Activated naive CD8-positive, alpha-beta T cell treated with anti-CD3 and anti-CD28 coated beads, Interleukin-2, amount 50 U/mL, for 16 hours (primary cell): ENCODE data around the gene GAL3ST2.
"Not testable (repeated sequence)": the region's sequence is repeated elsewhere in the genome, so short reads cannot be mapped to it uniquely, and the experiment has no call there.

Experiments used
- DNase-seq: peaks from one replicate; pipeline ENCODE4 v3.0.0-alpha.2; 2020; ENCODE audit warnings: low read depth, low spot score

GAL3ST2 gene

DNA sequence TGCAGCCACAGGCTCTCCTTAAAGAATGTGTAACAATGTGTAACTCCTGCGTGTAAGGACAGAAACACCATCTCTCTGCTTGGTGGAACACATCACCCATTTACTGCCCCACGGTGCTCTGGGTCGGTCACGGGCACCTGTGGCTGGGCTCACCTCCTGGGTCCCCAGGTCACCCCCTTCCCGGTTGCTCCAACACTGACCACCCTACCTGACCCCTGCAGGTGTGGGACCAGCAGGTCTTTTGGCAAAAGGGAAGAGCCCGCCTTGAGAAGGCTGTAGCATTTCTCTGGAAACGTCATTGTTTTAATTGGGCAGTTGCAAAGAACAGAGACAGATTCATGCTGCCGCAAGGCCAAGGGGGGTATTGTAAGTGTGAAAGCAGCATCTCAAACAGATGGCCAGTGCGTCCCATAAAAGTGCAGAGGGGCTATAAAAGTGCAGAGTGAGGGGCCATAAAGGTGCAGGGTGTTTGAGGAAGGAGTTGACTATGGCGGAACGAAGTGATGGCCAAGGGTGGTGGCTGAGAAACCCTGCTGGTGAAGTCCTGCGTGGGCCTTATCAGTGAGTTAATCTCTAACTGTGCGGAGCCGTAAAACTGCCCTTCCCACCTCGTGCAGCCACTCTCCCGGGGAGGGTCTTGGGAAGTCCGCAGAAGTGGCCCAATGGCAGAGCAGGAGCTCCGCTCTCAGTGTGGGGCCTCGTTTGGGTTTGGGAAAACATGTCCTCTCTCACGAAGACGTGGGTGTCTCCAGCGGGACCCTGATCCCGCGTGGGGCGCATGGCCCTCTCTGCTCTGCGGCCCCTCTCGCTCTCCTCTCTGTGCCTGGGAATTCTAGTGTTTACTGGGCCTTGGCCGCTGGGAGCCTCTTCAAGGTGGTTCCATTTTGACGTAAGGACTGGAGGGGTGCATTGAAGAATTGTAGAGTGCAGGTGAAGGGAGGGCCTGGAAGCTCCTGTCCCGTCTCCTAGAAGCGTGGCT, 18.7 kb downstream of the GAL3ST2 start:
- no peak for DNase-seq

DNA sequence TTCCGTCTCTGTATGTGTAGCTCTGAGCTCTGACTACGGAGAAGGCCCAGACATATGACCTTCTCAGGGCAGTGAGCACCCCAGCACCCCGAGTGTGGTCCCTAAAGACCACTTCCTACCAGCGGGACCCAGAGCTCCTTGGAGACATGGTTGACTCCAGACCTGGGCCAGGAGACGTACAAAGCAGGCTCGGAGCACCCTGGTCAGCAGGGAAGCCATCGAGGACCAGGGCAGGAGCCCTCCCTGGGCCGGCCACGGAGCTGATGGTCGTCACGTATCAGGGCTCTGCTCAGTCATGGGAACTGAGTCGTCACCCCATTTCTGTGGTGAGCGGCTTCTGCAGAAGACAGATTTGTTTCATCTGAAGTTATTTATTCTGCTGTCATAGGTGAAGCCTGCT, 19.6 kb downstream of the GAL3ST2 start:
- no peak for DNase-seq

DNA sequence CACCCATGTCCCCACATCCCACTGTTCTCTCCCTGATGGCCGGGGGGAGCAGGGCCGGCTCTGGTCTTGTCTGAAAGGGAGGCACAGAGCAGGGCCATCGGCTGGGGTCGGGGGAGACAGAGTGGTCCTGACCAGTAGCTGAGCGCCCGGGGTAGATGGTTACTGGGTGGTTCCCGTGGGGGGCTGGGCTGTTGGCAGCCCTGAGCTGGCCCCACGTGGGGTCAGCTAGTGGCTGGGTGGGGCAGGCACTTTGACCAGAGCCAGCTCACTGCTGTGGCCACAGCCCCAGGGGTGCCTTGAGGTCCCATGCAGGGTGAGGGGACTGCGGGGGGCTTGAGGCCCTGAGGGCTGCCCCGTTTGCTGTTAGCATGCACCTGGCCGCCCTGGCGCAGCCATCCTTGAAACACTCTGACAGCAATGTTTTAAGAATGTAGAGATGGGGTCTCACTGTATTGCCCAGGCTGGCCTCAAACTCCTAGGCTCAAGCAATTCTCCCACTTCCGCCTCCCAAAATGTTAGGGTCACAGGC, 20.1 kb downstream of the GAL3ST2 start:
- DNase-seq, result no peak

DNA sequence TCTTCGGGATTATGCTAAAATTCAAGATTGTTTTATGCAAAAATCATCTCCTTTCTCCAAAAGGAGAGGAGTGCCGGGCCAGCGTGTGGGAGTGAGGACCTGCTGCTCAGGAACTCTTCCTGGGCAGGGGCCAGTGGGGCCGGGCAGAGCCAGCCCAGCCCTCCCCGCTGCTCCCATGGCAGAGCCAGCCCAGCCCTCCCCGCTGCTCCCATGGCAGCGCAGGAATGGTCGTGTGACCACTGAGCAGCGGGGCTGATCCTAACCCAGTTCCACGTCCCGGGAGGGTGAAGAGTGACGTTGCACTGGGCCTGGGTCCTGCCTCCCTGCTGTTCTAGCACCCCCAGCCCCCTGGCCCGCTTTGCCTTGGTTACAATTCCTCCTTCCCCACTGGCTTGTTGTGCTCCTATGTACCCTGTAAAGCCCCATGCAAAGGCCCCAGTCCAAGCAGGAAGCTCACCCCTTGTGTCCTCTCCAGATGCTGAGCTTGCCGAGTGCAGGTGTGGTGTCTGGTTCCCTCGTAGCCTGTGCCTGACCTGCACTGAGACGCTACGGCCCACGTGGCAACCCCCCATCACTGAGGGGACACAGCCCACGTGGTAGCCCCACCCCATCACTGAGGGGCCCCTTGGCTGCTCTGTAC, 20.9 kb downstream of the GAL3ST2 start:
- no peak for DNase-seq

DNA sequence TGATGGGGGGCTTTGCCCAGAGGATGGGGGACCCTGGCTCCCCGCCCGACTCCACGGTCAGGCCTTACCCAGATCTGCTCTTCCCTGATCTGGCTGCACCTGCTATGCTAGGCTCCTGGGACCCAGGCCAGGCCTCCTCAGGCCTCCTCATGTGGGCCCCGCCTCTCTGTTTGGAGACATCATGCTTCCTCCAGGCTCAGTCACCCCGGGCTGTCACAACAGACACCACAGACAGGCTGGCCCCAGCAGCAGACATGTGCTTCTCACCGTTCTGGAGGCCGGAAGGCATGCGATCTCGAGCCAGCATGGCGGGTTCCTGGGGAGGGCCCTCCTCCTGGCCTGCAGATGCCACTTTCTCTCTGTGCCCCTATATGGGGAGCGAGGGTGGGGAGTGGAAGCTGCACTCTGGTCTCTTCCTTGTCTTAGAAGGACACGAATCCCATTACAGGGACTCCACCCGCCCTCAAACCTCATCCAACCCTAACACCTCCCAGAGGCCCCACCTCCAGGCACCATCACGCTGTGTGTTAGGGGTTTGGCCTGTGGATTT, 21.5 kb downstream of the GAL3ST2 start:
- DNase-seq, result no peak

DNA sequence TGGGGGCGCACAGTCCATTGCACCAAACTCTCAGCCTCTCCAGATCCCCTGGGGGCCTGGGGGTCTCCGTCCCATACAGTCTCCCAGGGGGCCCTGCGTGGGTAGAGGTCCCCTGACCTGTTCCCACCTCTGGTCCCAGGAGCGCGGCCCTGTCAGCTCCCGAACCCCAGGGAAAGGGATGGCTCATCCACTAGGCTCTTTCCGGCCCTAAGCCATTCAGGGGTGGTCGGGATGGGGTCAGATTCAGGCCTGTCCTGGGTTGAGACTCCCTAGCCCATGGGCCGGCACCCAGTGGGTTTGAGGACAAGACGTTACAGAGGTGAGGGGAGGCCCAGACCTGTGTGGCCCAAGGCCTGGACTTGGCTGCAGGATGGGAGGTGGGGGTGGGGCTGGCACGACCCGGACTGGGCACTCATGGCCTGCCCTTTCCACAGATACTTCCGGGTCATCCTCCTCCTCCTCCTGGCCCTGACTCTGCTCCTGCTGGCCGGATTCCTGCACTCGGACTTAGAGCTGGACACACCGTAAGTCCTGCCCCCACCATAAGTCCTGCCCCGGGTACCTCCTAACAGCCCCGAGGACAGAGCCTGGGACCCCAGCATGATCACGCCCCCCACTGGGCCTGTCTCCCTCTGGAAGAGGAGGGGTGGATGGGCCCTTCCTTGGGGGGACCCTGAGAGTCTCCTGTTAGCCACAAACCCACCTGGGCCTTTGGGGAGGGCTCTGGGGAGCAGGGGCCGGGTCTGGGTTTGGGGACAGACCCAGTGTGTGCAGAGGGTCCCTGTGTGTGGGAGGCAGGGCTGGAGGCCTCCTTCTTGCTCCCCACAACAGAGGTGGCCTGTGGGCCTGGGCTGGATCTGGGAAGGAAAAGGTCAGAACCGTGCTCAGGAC, 22.3 kb downstream of the GAL3ST2 start:
- DNase-seq, result no peak

DNA sequence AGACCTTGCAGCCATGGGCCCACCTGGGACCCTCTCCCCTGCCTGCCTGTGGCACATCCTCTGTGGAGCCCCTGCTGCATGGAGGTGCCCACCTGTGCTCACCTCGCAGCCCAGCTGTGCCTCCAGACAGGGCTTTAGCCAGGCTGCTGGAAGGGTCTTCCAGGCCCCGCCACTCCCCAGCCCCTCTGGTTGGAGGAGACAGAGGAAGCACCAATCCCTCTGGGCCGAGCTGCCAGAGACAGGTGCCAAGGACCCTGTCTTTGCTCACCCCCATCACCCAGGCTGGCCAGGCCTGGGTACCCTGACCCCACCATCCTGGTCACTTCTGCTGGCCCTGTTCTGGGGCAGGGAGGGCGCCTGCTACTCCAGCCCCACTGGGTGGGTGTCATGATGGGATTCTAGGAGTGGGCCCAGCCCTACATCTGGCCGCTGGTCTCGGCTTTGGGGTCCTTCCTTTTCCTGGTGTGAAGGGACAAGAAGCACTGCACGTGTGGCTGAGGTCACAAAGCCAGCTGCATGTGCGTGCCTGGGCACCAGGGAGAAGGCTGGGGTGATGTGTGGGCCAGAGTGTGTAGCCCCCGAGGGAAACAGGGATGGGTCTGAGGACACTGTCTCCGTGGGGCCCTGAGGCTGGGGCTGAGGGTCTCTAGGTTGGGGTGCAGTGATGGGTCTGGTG, 23.0 kb downstream of the GAL3ST2 start:
- no peak for DNase-seq

DNA sequence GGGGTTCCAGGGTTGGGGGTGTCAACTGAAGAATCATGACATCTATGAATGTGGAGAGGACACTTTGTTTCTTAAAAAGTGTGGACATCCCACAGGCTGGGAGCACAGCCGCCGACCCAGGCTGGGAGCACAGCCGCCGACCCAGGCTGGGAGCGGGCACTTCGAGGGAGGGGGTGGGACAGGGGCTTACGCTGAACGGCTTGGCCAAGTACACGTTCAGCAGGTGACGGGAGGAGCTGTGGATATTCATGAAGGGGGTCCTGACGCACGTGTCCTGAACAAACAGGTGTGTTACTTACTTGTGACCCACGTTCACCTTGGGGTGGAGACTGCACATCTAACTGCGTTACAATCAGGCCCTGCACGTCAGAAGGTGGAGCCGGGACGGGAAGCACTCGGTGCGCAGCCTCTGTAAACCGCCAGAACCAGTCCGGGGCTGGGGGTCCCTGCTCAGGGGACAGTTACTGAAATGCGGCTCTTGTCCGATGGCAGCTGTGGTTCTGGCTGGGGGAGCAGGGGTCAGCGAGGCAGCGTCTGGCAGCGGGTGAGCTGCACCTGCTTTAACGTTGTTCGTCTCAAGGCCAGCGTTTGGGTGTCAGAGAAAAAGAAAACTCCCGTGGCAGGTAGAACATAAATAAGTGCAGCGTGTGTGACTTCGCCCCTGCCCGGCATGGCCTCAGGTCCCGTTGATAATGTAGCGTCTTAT, 23.7 kb downstream of the GAL3ST2 start:
- DNase-seq, result not testable (repeated sequence)

DNA sequence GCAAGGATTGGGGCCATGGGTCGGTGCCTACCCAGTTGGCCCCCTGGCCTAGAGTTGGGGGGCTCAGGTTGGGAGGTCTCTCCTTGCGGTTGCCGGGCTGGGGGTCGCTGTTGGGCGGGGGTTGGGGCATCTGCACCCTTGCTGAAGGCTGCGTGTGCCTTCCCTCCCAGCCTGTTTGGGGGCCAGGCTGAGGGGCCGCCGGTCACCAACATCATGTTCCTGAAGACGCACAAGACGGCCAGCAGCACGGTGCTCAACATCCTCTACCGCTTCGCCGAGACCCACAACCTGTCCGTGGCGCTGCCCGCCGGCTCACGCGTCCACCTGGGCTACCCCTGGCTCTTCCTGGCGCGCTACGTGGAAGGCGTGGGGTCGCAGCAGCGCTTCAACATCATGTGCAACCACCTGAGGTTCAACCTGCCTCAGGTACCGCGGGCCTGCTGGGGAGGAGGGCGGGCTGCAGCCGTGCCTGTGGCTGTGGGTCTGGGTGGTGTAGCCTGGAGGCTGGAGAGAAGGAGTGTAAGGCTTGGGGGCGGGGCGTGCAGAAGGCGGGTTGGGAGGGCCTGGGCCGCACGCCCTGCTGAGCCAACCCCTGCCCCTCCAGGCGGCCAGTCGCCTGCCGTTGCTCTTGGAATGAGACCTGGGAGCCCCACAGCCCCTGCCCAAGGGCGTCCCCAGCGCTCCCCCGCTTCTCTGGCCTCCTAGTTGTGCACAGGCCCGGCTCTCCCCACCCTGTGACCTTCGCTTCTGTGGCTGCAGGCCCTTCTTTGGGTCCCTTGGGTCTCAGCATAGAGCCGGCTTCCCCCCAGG, 25.2 kb downstream of the GAL3ST2 start:
- DNase-seq, result no peak

DNA sequence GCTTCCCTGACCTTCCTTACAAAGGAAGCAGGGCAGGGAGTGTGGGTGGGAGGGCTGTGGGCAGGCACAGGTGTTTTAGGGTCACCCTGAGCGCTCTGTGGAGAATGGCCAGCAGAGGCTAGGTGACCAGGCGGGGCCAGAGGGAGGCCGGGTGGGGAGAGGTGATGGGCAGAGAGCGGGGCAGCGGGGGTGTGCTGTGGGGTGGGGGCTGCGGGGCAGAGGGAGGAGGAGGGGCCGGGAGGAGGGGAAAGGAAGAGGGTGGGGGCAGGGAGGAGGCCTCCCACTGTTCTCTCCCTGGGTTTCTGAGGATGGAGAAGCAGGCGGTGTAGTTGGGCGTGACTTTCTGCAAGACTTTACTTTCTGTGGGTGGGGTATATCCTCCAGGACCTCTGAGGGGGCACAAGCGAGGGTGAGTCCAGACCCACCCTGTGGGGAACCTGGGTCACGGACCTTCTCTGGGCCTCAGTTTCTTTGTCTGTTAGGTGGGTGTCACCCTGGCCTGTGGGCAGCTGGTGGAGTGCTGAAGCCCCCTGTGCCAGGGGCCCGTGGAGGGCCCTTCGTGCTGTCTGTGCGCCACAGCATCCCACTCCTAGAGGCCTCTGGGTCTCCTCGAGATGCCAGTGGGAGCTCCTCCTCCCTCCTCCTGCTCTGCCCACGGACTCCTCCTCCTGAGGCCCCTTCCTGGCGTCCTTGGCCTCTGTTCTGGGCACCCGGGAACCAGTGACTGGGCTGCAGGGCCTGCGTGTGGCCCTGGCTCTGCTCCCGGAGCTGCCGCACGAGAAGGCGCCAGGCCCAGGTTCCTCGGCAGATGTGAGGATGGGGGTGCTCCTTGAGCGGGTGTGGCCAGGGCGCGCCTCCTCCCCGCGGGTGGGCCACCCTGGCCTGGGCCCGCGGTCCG, 26.0 kb downstream of the GAL3ST2 start:
- DNase-seq, result no peak

DNA sequence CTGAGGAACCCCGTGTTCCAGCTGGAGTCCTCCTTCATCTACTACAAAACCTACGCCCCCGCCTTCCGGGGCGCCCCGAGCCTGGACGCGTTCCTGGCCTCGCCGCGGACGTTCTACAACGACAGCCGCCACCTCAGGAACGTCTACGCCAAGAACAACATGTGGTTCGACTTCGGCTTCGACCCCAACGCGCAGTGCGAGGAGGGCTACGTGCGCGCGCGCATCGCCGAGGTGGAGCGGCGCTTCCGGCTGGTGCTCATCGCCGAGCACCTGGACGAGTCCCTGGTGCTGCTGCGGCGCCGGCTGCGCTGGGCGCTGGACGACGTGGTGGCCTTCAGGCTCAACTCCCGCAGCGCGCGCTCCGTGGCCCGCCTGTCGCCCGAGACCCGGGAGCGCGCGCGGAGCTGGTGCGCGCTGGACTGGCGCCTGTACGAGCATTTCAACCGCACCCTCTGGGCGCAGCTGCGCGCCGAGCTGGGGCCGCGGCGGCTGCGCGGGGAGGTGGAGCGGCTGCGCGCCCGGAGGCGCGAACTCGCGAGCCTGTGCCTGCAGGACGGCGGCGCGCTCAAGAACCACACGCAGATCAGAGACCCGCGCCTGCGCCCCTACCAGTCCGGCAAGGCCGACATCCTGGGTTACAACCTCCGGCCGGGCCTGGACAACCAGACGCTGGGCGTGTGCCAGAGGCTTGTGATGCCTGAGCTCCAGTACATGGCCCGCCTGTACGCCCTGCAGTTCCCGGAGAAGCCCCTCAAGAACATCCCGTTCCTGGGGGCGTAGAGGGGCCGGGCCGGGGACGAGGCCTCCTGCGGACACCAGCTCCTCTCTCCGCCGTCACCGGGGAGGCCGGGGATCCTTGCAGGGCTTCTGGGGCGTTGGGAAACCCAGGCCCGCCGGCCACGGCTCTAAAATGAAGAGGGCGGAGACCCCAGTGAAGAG, 27.0 kb downstream of the GAL3ST2 start:
- no peak for DNase-seq

DNA sequence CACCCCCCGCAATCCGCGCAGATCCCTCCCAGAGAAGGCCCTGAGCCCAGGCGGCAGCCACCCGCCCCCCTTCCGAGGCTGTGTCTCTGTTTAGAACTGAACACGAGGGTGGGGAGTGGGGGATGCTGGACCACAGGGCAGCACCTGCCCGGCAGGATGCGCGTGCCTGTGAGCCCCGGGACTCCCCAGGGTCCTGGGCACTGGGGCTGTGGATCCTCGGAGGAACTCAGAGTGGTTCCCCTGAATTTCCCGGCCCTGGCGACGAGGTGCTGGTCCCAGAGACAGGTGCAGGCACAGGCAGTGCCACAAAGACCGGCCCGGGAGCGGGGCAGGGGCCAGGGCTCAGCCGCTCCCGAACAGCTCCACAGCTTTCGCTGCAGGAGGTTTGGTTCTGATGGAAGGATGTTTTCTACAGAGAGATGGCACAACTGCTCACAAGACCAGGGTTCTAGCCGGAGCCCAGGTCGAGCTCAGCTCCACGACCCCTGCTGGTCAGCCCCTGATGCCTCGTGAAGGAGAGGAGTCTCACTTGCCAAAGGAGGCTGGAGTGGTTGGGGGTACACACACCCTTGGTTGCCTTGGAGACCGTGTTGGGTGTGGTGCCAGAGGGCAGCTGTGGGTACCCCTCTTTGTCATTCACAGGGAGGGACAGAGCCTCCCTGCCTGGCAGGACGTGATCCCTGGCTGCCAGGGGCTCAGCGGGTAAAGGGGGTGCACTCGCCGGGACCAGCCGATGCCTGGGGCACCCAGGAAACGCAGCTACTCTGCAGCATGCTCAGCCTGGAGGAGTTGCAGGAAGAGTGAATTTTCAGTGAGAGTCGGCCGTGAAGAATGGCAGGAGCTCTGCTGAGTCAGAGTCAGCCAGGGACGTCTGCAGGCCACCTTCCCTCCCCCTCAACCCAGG, 28.0 kb downstream of the GAL3ST2 start:
- no peak for DNase-seq

DNA sequence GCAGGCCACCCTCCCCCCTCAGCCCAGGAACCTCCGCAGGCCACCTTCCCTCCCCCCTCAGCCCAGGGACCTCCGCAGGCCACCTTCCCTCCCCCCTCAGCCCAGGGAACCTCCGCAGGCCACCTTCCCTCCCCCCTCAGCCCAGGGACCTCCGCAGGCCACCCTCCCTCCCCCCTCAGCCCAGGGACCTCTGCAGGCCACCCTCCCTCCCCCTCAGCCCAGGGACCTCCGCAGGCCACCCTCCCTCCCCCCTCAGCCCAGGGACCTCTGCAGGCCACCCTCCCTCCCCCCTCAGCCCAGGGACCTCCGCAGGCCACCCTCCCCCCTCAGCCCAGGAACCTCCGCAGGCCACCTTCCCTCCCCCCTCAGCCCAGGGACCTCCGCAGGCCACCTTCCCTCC, 29.6 kb downstream of the GAL3ST2 start:
- DNase-seq, result not testable (repeated sequence)

DNA sequence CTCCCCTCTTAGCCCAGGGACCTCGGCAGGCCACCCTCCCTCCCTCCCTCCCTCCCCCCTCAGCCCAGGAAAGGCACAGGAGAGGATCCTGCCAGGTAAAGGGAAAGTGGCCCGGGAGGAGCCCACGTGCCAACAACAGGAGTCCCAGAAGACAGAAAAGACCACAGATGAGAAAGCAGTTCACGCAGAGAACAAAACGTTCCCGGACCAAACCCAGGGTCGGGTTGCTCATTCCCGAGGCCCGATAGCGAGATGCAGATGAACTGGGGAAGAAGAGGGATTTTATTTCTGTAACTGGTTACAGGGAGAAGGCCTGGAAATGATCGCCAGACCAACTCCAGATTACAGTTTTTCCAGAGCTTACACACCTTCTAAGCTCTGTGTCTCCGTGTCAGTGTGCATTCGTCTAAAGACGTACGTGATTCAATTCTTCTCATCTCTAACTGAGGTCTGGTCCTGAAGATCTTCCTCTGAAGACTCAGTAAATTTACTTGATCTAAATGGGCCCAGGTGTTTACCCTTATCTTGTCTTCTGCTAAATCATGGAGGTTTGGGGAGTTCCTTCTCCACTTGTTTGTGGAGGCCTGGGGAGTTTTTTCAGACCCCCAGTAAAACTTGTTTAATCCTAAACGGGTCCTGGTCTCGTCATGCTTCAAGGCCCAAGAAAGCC, 31.6 kb downstream of the GAL3ST2 start:
- DNase-seq, result no peak

DNA sequence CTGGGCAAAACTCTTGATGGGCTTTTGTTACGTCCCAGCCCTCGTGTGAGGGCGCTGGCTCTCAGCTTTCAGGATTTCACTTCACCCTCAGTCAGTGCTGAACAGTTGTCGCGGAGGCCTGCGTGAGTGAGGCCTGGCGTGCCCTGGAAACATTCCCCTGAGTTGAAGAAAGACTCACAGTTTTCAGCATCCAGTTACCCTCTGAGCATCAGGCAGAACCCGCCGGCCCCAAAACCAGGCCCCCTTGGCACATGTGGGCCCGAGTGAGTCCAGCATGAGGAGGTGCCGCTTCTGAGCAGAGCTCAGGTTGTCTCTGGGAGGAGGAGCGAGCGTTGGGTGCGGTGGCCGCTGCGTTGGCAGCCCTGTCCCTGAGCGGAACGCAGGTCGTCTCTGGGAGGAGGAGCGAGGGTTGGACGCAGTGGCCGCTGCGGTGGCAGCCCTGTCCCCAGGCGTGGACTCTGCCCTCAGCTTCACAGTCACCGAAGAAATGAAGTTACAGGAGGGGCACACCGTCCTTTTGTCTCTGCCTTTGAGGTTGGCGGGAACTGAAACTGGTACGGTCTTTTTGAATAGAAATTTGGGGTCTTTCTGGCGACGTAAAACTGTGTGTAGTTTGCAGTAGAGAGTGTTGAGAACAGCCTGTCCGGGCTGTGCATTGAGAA, 32.2 kb downstream of the GAL3ST2 start, which contains the start of gene NEU4:
Gene NEU4 (plus strand): TSS at position 473 of the 662 bp plus-strand sequence. CDS start 5,292 bp downstream, outside the sequence.
- DNase-seq, result no peak
